H9 (cell line): ENCODE results near the gene SLC17A1. TPM values are rescaled to one million over a fixed set of nuclear protein-coding genes. Genes with fewer than 3 reads are reported as not detected.

Experiments used
- DNase-seq: peaks from one replicate; pipeline ENCODE4 v3.0.0-alpha.2; 2017
- H2AFZ ChIP-seq: one replicate; pipeline ENCODE4 v1.6.1; 2013; ENCODE audit warnings: mild to moderate bottlenecking, low read length, control low read depth, moderate library complexity
- H2AK5ac ChIP-seq: 2 replicates; pipeline ENCODE4 v1.6.1; 2013; ENCODE audit warnings: low read length, control low read depth, mixed read lengths; ENCODE audit not compliant: insufficient read length
- H2BK120ac ChIP-seq: one replicate; pipeline ENCODE4 v1.6.1; 2013; ENCODE audit warnings: low read depth, mild to moderate bottlenecking, low read length, control low read depth, inconsistent platforms; ENCODE audit not compliant: poor library complexity, severe bottlenecking
- H2BK12ac ChIP-seq: 2 replicates; pipeline ENCODE4 v1.6.1; 2013; ENCODE audit warnings: low read length, control low read depth, mixed read lengths, low read depth; ENCODE audit not compliant: insufficient read length
- H2BK15ac ChIP-seq: 2 replicates; pipeline ENCODE4 v1.6.1; 2013; ENCODE audit warnings: low read depth, low read length, control low read depth
- H2BK20ac ChIP-seq: one replicate; pipeline ENCODE4 v1.6.1; 2013; ENCODE audit warnings: low read depth, mild to moderate bottlenecking, low read length, control low read depth, inconsistent platforms; ENCODE audit not compliant: poor library complexity, severe bottlenecking
- H2BK5ac ChIP-seq: 2 replicates; pipeline ENCODE4 v1.6.1; 2013; ENCODE audit warnings: low read length, control low read depth, mixed read lengths; ENCODE audit not compliant: insufficient read length
- H3K14ac ChIP-seq: 2 replicates; pipeline ENCODE4 v1.6.1; 2013; ENCODE audit warnings: low read length, control low read depth; ENCODE audit not compliant: insufficient read depth
- H3K18ac ChIP-seq: 2 replicates; pipeline ENCODE4 v1.6.1; 2013; ENCODE audit warnings: low read depth, mild to moderate bottlenecking, mixed read lengths, low read length, control low read depth; ENCODE audit not compliant: insufficient read length
- H3K23ac ChIP-seq: 2 replicates; pipeline ENCODE4 v1.6.1; 2013; ENCODE audit warnings: low read length, control low read depth, mixed read lengths, low read depth; ENCODE audit not compliant: insufficient read length
- H3K23me2 ChIP-seq: 2 replicates; pipeline ENCODE4 v1.6.1; 2013; ENCODE audit warnings: low read depth, mild to moderate bottlenecking, mixed read lengths, low read length, control low read depth; ENCODE audit not compliant: insufficient read length, poor library complexity, severe bottlenecking
- H3K27ac ChIP-seq: 2 replicates; pipeline ENCODE4 v1.5.1; 2013; ENCODE audit warnings: low read length, control low read depth, mixed read lengths, low read depth; ENCODE audit not compliant: insufficient read length
- H3K27me3 ChIP-seq: 2 replicates; pipeline ENCODE4 v1.6.1; 2013; ENCODE audit warnings: low read length, control low read depth, inconsistent platforms; ENCODE audit not compliant: insufficient read depth
- H3K4ac ChIP-seq: 2 replicates; pipeline ENCODE4 v1.6.1; 2013; ENCODE audit warnings: low read depth, mild to moderate bottlenecking, control low read depth, inconsistent platforms, low read length, moderate library complexity
- H3K4me1 ChIP-seq: 2 replicates; pipeline ENCODE4 v1.6.1; 2013; ENCODE audit warnings: low read length, control low read depth, inconsistent platforms; ENCODE audit not compliant: insufficient read depth
- H3K4me2 ChIP-seq: 2 replicates; pipeline ENCODE4 v1.6.1; 2013; ENCODE audit warnings: low read length, control low read depth, mixed read lengths; ENCODE audit not compliant: insufficient read length, insufficient read depth
- H3K56ac ChIP-seq: 2 replicates; pipeline ENCODE4 v1.6.1; 2013; ENCODE audit warnings: low read depth, mild to moderate bottlenecking, mixed read lengths, low read length, control low read depth; ENCODE audit not compliant: insufficient read length
- H3K79me1 ChIP-seq: 2 replicates; pipeline ENCODE4 v1.6.1; 2013; ENCODE audit warnings: low read depth, mild to moderate bottlenecking, moderate library complexity, low read length, control low read depth, inconsistent platforms; ENCODE audit not compliant: insufficient read depth, poor library complexity, severe bottlenecking
- H3K79me2 ChIP-seq: 2 replicates; pipeline ENCODE4 v1.6.1; 2013; ENCODE audit warnings: low read length, control low read depth, inconsistent platforms; ENCODE audit not compliant: insufficient read depth
- H3K9ac ChIP-seq: 2 replicates; pipeline ENCODE4 v1.6.1; 2013; ENCODE audit warnings: low read length, control low read depth, mixed read lengths; ENCODE audit not compliant: insufficient read length; ENCODE audit errors: extremely low read depth
- H3K9me3 ChIP-seq: one replicate; pipeline ENCODE4 v1.6.1; 2013; ENCODE audit warnings: low read depth, low read length, inconsistent platforms; ENCODE audit not compliant: control insufficient read depth
- H3T11ph ChIP-seq: one replicate; pipeline ENCODE4 v1.6.1; 2013; ENCODE audit warnings: mild to moderate bottlenecking, low read length, control low read depth, inconsistent platforms
- H4K20me1 ChIP-seq: one replicate; pipeline ENCODE4 v1.6.1; 2013; ENCODE audit not compliant: control insufficient read depth, insufficient read length, insufficient read depth
- H4K5ac ChIP-seq: 2 replicates; pipeline ENCODE4 v1.6.1; 2013; ENCODE audit warnings: low read depth, mild to moderate bottlenecking, mixed read lengths, low read length, control low read depth; ENCODE audit not compliant: insufficient read length
- H4K8ac ChIP-seq: replicated peaks from 2 replicates; pipeline ENCODE4 v1.6.1; 2013; ENCODE audit warnings: low read length, control low read depth, mixed read lengths, low read depth; ENCODE audit not compliant: insufficient read length
- H4K91ac ChIP-seq: 2 replicates; pipeline ENCODE4 v1.6.1; 2013; ENCODE audit warnings: low read depth, mild to moderate bottlenecking, moderate library complexity, mixed read lengths, low read length, control low read depth; ENCODE audit not compliant: insufficient read length
- H3K27ac Mint-ChIP-seq, 3 experiments: 2 replicates in 2 of 3; 3 replicates in 1 of 3; pipeline ENCODE4 v1.8.0; 2020 to 2021; ENCODE audit warnings: mixed read lengths in 3 of 3, mild to moderate bottlenecking in 1 of 3, moderate library complexity in 1 of 3
- H3K27me3 Mint-ChIP-seq: 2 replicates; pipeline ENCODE4 v1.8.0; 2021; ENCODE audit warnings: low read depth, mild to moderate bottlenecking, moderate library complexity, mixed read lengths
- H3K36me3 Mint-ChIP-seq, 3 experiments: 2 replicates in 2 of 3; 3 replicates in 1 of 3; pipeline ENCODE4 v1.8.0; 2020 to 2021; ENCODE audit warnings: low read depth in 3 of 3, mixed read lengths in 3 of 3; ENCODE audit not compliant: insufficient read depth in 1 of 3
- H3K4me1 Mint-ChIP-seq, 2 experiments: 2 replicates each; pipeline ENCODE4 v1.8.0; 2020; ENCODE audit warnings: mixed read lengths in 2 of 2
- H3K4me3 Mint-ChIP-seq, 2 experiments: 2 replicates in 1 of 2; 3 replicates in 1 of 2; pipeline ENCODE4 v1.8.0; 2020 to 2021; ENCODE audit warnings: mild to moderate bottlenecking in 2 of 2, mixed read lengths in 2 of 2, moderate library complexity in 1 of 2
- H3K9me3 Mint-ChIP-seq, 2 experiments: 2 replicates in 1 of 2; 3 replicates in 1 of 2; pipeline ENCODE4 v1.8.0; 2020; ENCODE audit warnings: mild to moderate bottlenecking in 2 of 2, mixed read lengths in 2 of 2, moderate library complexity in 1 of 2
- WGBS: extraction: QIAGEN DNeasy Blood & Tissue Kit; methylation state at CpG from one replicate; pipeline ENCODE4 v1.1.7; 2013; ENCODE audit warnings: missing lambda C conversion rate, low lambda C conversion rate, mixed read lengths; ENCODE audit not compliant: insufficient read length; ENCODE audit errors: extremely low coverage; 5-methylcytosine and 5-hydroxymethylcytosine counted together
- long read RNA-seq: library from polyadenylated mRNA; unstranded; transcript quantifications from one replicate; pipeline ENCODE4 v2.0.0, GENCODE V29; 2020
- total RNA-seq: library from RNA; stranded (reverse); gene quantifications from 2 replicates; pipeline ENCODE4 v1.2.1, GENCODE V29; 2021
- TF ChIP-seq, protein P1 (sequence below): fragments of 200-600 bp; sonication (generic); conservative IDR thresholded peaks from 3 replicates; pipeline ENCODE4 v1.8.0; 2021; ENCODE audit warnings: antibody characterized with exemption, mild to moderate bottlenecking

Gene SLC17A1
- total RNA-seq: not detected in 2 replicates
- long read RNA-seq: 0 reads

DNA sequence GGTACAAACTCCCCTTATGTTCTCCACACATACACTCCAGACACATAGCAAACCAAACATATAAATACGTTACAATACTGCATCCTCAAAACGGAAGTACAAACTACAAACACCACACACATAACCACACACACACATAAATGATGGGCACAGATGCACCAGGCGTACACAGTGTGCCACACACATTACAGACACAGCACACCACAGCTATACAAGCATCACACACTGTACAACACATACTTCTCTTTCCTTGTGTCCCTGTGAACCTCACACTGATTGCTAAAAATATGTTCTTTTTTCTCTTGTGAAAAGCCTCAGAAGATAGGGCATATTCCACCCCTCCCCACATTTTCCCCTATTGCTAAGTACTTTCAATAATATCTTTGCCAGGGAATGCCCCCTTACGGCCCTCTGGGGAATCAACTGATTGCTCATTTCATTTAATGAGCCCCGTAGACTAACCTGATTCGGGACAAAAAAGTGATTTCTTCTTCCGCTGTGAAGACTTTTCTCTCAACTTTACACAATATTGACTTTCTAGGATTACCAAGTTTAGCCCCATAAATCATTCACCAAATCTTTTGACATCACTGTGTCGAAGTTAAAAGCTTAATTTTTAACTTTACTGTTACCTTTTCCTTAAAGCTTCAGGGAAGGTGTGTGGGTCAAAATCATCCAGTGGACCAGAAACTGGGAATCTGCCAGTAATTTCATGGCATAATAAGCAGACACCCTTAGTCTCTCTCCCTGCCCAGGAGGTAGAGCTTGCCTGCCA lies at the start of gene SLC17A1:
Gene SLC17A1, minus strand, starts transcription at position 521 of the 775 bp plus-strand sequence. CDS start 1,495 bp downstream, outside the sequence.
- no peak within 1 kb of the TSS for H3K27ac Mint-ChIP-seq
- no peaks in the 10 kb centered on the region for H3K27me3 Mint-ChIP-seq
- no peaks in the 10 kb centered on the region for H3K36me3 Mint-ChIP-seq
- H3K9me3 Mint-ChIP-seq: no peaks in the 10 kb centered on the region
- H3K9ac ChIP-seq: no peak within 1 kb of the TSS
- WGBS: no CpG with 5 or more reads among the region's 8 CpGs
- no peak within 1 kb of the TSS for H4K5ac ChIP-seq
- no peaks in the 10 kb centered on the region for H3K79me2 ChIP-seq
- H3K56ac ChIP-seq: no peak within 1 kb of the TSS
- H3K23ac ChIP-seq: no peak within 1 kb of the TSS
- no peak within 1 kb of the TSS for H2AFZ ChIP-seq
- H3T11ph ChIP-seq: no peak within 1 kb of the TSS
- no peak within 1 kb of the TSS for H2BK12ac ChIP-seq
- H3K9me3 ChIP-seq: no peaks in the 10 kb centered on the region
- H3K14ac ChIP-seq: no peak within 1 kb of the TSS
- no peak within 1 kb of the TSS for H4K8ac ChIP-seq
- H3K4ac ChIP-seq: no peak within 1 kb of the TSS
- no peak within 1 kb of the TSS for H4K91ac ChIP-seq
- no peaks in the 10 kb centered on the region for H3K23me2 ChIP-seq
- no peaks in the 10 kb centered on the region for H4K20me1 ChIP-seq
- no peak within 1 kb of the TSS for H3K27ac ChIP-seq
- H2BK20ac ChIP-seq: no peak within 1 kb of the TSS
- no peaks in the 10 kb centered on the region for H3K4me1 ChIP-seq
- no peaks in the 10 kb centered on the region for H3K79me1 ChIP-seq
- H3K18ac ChIP-seq: no peak within 1 kb of the TSS
- no peaks in the 10 kb centered on the region for H3K27me3 ChIP-seq
- no peak within 1 kb of the TSS for H2BK5ac ChIP-seq
- TF ChIP-seq, protein P1, sequence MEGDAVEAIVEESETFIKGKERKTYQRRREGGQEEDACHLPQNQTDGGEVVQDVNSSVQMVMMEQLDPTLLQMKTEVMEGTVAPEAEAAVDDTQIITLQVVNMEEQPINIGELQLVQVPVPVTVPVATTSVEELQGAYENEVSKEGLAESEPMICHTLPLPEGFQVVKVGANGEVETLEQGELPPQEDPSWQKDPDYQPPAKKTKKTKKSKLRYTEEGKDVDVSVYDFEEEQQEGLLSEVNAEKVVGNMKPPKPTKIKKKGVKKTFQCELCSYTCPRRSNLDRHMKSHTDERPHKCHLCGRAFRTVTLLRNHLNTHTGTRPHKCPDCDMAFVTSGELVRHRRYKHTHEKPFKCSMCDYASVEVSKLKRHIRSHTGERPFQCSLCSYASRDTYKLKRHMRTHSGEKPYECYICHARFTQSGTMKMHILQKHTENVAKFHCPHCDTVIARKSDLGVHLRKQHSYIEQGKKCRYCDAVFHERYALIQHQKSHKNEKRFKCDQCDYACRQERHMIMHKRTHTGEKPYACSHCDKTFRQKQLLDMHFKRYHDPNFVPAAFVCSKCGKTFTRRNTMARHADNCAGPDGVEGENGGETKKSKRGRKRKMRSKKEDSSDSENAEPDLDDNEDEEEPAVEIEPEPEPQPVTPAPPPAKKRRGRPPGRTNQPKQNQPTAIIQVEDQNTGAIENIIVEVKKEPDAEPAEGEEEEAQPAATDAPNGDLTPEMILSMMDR: no peak
- H3K4me2 ChIP-seq: no peak within 1 kb of the TSS
- no peak within 1 kb of the TSS for H3K4me3 Mint-ChIP-seq
- no peak within 1 kb of the TSS for H2AK5ac ChIP-seq
- DNase-seq: no peak
- no peak within 1 kb of the TSS for H2BK120ac ChIP-seq
- H3K4me1 Mint-ChIP-seq: no peaks in the 10 kb centered on the region
- H2BK15ac ChIP-seq: no peak within 1 kb of the TSS
